Fibroblast of the aortic adventitia (primary cell): Measurements from ENCODE around the gene KLB. TPM values are rescaled to one million over a fixed set of nuclear protein-coding genes. Genes with fewer than 3 reads are reported as not detected.
A peak's percentile ranks its signal among the peaks of the same experiment; 100 is the strongest.
"Not testable (repeated sequence)": the region's sequence is repeated elsewhere in the genome, so short reads cannot be mapped to it uniquely, and the experiment has no call there.

Source experiments
- DNase-seq: peaks from one replicate; pipeline ENCODE4 v3.0.0-alpha.2; 2010; ENCODE audit warnings: low read depth
- H3K4me3 ChIP-seq: 2 replicates; pipeline ENCODE4 v1.5.1; 2011; ENCODE audit warnings: low read depth, mild to moderate bottlenecking, control low read depth, low read length, moderate library complexity
- total RNA-seq: library from RNA; depleted of rRNA; stranded (reverse); fragments of >200 nt; gene quantifications from 2 replicates; pipeline ENCODE4 v1.2.3, GENCODE V29; 2012; ENCODE audit warnings: low replicate concordance
- TF ChIP-seq, protein P1 (sequence below): IDR thresholded peaks from 2 replicates; pipeline ENCODE4 v1.5.1; 2011; ENCODE audit warnings: mild to moderate bottlenecking, low read length, control low read depth, inconsistent platforms; ENCODE audit not compliant: insufficient read depth

The KLB gene
- total RNA-seq, 1 donor = under 0.01 TPM

DNA sequence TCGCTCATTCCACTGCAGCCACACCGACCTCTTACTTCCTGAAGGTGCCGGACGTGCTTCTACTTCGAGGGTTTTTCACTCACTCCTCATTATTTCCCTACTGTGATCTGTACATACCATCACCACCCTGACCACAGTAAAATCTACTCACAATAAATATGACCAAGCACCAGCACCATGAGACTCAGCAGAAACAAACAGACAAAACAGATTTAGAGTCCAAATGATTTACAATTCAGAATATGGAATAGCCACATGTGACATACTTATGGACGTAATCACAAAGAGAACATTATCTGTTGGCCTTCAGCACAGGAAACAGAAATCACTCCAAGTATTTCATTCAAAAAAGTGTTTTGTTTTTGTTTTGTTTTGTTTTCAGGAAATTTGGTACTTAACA, 16.1 kb upstream of the KLB start:
- TF ChIP-seq, protein P1, sequence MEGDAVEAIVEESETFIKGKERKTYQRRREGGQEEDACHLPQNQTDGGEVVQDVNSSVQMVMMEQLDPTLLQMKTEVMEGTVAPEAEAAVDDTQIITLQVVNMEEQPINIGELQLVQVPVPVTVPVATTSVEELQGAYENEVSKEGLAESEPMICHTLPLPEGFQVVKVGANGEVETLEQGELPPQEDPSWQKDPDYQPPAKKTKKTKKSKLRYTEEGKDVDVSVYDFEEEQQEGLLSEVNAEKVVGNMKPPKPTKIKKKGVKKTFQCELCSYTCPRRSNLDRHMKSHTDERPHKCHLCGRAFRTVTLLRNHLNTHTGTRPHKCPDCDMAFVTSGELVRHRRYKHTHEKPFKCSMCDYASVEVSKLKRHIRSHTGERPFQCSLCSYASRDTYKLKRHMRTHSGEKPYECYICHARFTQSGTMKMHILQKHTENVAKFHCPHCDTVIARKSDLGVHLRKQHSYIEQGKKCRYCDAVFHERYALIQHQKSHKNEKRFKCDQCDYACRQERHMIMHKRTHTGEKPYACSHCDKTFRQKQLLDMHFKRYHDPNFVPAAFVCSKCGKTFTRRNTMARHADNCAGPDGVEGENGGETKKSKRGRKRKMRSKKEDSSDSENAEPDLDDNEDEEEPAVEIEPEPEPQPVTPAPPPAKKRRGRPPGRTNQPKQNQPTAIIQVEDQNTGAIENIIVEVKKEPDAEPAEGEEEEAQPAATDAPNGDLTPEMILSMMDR = no peak
- DNase-seq = no peak

DNA sequence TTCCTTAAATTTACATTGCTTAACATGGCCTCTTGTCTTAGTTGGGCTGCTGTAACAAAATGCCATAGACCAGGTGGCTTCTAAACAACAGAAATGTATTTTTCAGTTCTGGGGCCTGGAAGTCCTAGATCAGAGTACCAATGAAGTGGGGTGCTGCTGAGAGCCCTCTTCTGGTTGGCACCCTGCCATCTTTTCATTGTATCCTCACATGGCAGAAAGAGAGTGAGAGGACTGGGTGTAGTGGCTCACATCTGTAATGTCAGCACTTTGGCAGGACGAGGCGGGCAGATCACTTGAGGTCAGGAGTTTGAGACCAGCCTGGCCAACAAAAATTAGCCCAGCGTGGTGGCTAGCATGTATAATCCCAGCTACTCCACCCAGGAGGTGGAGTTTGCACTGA, 12.0 kb upstream of the KLB start:
- no peak overlapping the region for H3K4me3 ChIP-seq
- no peak for DNase-seq
- TF ChIP-seq, protein P1 = no peak

More for the DNA sequence above, 16.1 kb upstream of the KLB start:
- H3K4me3 ChIP-seq = no peak overlapping the region

DNA sequence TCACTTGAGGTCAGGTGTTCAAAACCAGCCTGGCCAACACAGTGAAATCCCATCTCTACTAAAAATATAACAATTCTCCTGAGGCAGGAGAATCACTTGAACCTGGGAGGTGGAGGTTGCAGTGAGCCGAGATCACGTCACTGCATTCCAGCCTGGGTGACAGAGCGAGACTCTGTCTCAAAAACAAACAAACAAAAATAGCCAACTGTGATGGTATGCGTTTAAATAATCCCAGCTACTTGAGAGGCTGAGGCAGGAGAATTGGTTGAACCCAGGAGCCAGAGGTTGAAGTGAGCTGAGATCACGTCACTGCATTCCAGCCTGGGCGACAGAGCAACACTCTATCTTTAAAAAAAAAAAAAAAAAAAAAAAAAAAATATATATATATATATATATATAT, 5.1 kb upstream of the KLB start:
- not testable (repeated sequence) for H3K4me3 ChIP-seq, DNase-seq

DNA sequence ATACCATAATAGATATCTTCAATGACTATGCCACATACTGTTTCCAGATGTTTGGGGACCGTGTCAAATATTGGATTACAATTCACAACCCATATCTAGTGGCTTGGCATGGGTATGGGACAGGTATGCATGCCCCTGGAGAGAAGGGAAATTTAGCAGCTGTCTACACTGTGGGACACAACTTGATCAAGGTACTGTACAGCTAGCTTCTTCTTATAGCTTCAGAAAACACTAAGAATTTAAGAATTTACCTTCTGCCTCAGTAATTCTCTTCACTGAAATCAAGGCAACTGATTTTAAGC, 805 bp downstream of the KLB start:
- no peak for DNase-seq
- TF ChIP-seq, protein P1 = no peak
- no peak overlapping the region for H3K4me3 ChIP-seq

DNA sequence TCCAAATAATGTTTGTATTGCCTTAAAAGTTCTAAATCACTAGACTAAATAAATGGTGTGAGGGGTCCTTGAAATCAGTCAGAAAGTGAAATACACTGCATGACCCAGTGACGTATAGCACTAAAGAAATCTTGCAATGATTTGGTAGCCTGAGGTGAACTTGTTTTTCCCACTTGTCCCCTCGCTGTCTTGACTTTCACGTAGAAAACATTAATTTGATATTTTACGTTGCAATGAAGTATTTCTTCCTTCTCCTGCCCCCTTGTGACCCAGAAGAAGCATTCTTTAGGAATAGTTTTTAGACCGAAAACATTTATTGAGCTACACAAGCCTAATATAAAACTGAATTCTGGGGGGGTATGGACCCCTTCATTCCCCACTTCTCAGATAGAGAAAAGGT, 3.7 kb downstream of the KLB start:
- TF ChIP-seq, protein P1 = peak; percentile 48
- no peak overlapping the region for H3K4me3 ChIP-seq
- peak; percentile 46 for DNase-seq

DNA sequence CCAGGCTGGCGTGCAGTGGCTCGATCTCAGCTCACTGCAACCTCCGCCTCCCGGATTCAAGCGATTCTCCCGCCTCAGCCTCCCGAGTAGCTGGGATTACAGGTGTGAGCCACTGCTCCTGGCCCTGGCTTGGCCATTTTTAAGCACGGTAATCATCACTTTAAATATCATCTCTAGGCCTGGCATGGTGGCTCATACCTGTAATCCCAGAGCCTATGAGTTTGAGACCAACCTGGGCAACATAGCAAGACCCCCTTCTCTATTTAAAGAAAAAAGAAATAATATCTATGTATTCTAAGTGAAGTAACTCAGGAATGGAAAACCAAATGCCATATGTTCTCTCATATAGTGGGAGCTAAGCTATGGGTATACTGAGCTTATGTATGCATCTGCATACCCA, 4.8 kb downstream of the KLB start:
- DNase-seq, H3K4me3 ChIP-seq: not testable (repeated sequence)

DNA sequence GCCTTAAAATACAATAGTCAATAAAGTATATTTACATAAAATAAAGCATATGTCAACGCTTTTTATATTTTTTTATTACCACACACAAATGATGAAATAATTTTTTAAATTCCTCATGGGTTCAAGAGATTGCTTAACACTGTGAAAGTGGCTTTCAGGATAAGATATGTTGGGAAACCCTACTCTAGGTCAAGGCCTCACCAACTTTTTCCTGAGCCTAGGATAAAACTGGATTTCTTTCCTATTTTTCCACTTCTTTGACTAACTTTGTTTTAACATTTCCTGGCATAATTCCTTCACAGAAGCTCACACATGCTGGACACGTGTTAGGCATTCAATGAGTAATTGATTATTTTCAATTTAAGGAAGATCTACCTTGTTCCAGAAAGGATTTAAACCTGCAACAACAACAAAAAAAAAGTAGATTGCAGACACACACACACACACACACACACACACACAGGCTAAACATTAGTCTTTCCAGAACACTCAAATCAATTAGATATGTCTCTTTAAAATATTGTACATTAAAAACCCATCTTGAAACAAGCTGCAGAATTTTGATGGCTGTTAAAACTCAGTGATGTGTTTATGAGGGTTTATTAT, 9.1 kb downstream of the KLB start:
- DNase-seq = peak; percentile 31
- TF ChIP-seq, protein P1 = no peak
- no peak overlapping the region for H3K4me3 ChIP-seq

DNA sequence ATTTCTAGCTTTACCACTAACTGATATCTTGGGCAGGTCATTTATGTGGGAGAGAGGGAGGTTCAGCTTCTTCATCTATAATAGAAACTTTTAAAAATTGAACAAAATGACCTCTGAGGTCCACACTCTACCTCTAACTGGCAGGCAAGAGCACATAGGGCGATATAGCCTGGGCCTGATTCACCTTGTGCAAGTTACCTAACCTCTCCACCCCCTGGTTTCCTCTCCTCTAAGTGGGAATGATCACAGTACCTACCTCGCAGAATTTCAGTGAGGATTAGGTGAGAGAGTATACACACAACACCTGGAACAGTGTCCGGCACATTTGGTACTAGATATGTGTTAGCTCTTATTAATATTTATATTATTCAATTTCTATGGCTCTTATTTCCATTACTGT, 15.5 kb downstream of the KLB start:
- no peak overlapping the region for H3K4me3 ChIP-seq
- DNase-seq = no peak
- TF ChIP-seq, protein P1 = no peak

DNA sequence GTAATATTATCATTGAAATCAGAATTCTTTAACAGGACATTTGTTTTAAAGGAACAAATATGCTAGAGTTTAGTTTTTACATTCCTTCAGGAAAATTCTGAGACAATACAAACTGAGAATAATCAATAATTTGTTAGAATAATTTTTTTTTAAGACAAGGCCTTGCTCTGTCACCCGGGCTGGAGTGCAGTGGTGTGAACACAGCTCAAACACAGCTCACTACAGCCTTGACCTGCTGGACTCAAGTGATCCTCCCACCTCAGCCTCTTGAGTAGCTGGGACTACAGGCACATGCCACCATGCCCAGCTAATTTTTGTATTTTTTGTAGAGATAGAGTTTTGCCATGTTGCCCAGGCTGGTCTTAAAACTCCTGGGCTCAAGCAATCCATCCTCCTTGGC, 18.6 kb downstream of the KLB start:
- not testable (repeated sequence) for H3K4me3 ChIP-seq, DNase-seq
